ENCODE measurements around the gene ZNF778. TPM values are rescaled to one million over a fixed set of nuclear protein-coding genes. Genes with fewer than 3 reads are reported as not detected.

Gene ZNF778
- total RNA-seq, 2 donors from 2014 or later: 13.0 to 16.3 TPM

- Histone ChIP-seq H3K4me1 (ENCODE audit: control insufficient read depth, insufficient read depth, low read length) (no peaks in the 10 kb centered on the region), H3K27ac (ENCODE audit: low read depth, low read length) (no peak overlapping the region), H3K9me3 (ENCODE audit: control insufficient read depth, low read length) (no peaks in the 10 kb centered on the region), H3K36me3 (ENCODE audit: control insufficient read depth, insufficient read depth, low read length) (peaks cover 54% of the 10 kb centered on the region), H3K9ac (ENCODE audit: extremely low read depth, low read length, poor library complexity, severe bottlenecking) (no peak overlapping the region), H3K4me3 (ENCODE audit: low read length) (no peak overlapping the region), H3K27me3 (ENCODE audit: control insufficient read depth, insufficient read depth, low read length, poor library complexity, severe bottlenecking) (no peaks in the 10 kb centered on the region)
- no peak overlapping the region for H3K4me3 Mint-ChIP-seq
- H3K27ac Mint-ChIP-seq: peak overlapping the region; percentile 74
- H3K27me3 Mint-ChIP-seq (ENCODE audit: insufficient read depth): no peaks in the 10 kb centered on the region
- H3K9me3 Mint-ChIP-seq: no peaks in the 10 kb centered on the region
- WGBS, 2 experiments (ENCODE audit: insufficient coverage in 1 of 2, insufficient read length in 1 of 2): 95 to 98% methylated on average over 10 to 30 of the region's 30 CpGs
- TF ChIP-seq CTCF (conservative IDR thresholded peaks at IDR 0.05): no peak
- H3K36me3 Mint-ChIP-seq (ENCODE audit: low read depth): peaks cover 63% of the 10 kb centered on the region
- no peak for DNase-seq
- no peaks in the 10 kb centered on the region for H3K4me1 Mint-ChIP-seq
These were observed 57.2 kb downstream of the ZNF778 start for GRCh38 chr16:89274561-89275283.

- TF ChIP-seq CTCF (conservative IDR thresholded peaks at IDR 0.05): no peak
- Histone ChIP-seq H3K9me3 (ENCODE audit: control insufficient read depth, low read length) (no peaks in the 10 kb centered on the region), H3K9ac (ENCODE audit: extremely low read depth, low read length, poor library complexity, severe bottlenecking) (no peak overlapping the region), H3K36me3 (ENCODE audit: control insufficient read depth, insufficient read depth, low read length) (peaks cover 49% of the 10 kb centered on the region), H3K4me3 (ENCODE audit: low read length) (no peak overlapping the region), H3K27ac (ENCODE audit: low read depth, low read length) (no peak overlapping the region), H3K4me1 (ENCODE audit: control insufficient read depth, insufficient read depth, low read length) (no peaks in the 10 kb centered on the region), H3K27me3 (ENCODE audit: control insufficient read depth, insufficient read depth, low read length, poor library complexity, severe bottlenecking) (no peaks in the 10 kb centered on the region)
- H3K36me3 Mint-ChIP-seq (ENCODE audit: low read depth): peaks cover 58% of the 10 kb centered on the region
- no peaks in the 10 kb centered on the region for H3K9me3 Mint-ChIP-seq
- no peaks in the 10 kb centered on the region for H3K4me1 Mint-ChIP-seq
- WGBS, 2 experiments (ENCODE audit: insufficient coverage in 1 of 2, insufficient read length in 1 of 2): 93 to 95% methylated on average over 4 to 11 of the region's 11 CpGs
- DNase-seq: no peak
- no peak overlapping the region for H3K4me3 Mint-ChIP-seq
- peak overlapping the region; percentile 74 for H3K27ac Mint-ChIP-seq
- H3K27me3 Mint-ChIP-seq (ENCODE audit: insufficient read depth): no peaks in the 10 kb centered on the region
These were observed 57.7 kb downstream of the ZNF778 start for GRCh38 chr16:89275284-89275584.

- Histone ChIP-seq H3K27ac (ENCODE audit: low read depth, low read length) (no peak overlapping the region), H3K4me1 (ENCODE audit: control insufficient read depth, insufficient read depth, low read length) (no peaks in the 10 kb centered on the region), H3K36me3 (ENCODE audit: control insufficient read depth, insufficient read depth, low read length) (peaks cover 45% of the 10 kb centered on the region), H3K9me3 (ENCODE audit: control insufficient read depth, low read length) (no peaks in the 10 kb centered on the region), H3K27me3 (ENCODE audit: control insufficient read depth, insufficient read depth, low read length, poor library complexity, severe bottlenecking) (no peaks in the 10 kb centered on the region), H3K4me3 (ENCODE audit: low read length) (no peak overlapping the region), H3K9ac (ENCODE audit: extremely low read depth, low read length, poor library complexity, severe bottlenecking) (no peak overlapping the region)
- DNase-seq: no peak
- Mint-ChIP-seq H3K27ac (no peak overlapping the region), H3K4me3 (no peak overlapping the region), H3K9me3 (no peaks in the 10 kb centered on the region), H3K36me3 (ENCODE audit: low read depth) (peaks cover 56% of the 10 kb centered on the region), H3K27me3 (ENCODE audit: insufficient read depth) (no peaks in the 10 kb centered on the region), H3K4me1 (no peaks in the 10 kb centered on the region)
- TF ChIP-seq CTCF (conservative IDR thresholded peaks at IDR 0.05): no peak
- 94 to 95% methylated on average over 30 to 39 of the region's 39 CpGs for WGBS, 2 experiments (ENCODE audit: insufficient coverage in 1 of 2, insufficient read length in 1 of 2)
These were observed 58.6 kb downstream of the ZNF778 start for GRCh38 chr16:89275837-89276720.
